Measurements from ENCODE around the gene TENM4.

DNA sequence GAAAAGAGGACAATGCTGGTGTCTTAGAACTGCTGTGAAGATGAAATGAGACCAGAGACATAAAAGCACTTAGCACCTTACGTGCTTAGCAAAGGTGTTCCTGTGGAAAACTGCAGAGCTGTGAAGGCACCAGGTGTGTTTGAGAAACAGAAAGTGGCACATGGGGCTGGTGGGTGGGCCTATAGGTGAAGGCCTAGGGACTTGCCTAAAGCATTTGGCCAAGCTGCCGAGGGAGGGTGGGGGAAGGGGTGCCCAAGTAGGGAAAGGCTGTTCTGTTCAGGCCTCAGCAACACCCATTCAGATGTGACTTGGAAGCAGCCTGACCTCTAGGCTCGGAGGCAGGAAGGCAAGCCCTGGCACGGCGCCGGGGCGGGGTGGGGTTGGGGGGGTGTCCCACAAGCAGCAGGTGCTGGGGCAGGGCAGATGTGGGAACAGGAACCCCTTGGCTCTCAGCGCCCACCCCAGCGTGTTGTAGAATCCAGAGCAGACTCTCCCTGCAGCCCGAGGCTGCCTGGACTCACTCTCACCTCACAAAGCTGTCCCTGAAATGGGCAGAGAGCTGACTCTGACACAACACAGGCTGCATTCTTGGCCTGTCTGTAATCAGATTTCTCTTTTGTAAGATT lies 499.5 kb downstream of the TENM4 start:
- TF ChIP-seq, protein P1, sequence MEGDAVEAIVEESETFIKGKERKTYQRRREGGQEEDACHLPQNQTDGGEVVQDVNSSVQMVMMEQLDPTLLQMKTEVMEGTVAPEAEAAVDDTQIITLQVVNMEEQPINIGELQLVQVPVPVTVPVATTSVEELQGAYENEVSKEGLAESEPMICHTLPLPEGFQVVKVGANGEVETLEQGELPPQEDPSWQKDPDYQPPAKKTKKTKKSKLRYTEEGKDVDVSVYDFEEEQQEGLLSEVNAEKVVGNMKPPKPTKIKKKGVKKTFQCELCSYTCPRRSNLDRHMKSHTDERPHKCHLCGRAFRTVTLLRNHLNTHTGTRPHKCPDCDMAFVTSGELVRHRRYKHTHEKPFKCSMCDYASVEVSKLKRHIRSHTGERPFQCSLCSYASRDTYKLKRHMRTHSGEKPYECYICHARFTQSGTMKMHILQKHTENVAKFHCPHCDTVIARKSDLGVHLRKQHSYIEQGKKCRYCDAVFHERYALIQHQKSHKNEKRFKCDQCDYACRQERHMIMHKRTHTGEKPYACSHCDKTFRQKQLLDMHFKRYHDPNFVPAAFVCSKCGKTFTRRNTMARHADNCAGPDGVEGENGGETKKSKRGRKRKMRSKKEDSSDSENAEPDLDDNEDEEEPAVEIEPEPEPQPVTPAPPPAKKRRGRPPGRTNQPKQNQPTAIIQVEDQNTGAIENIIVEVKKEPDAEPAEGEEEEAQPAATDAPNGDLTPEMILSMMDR (IDR thresholded peaks at IDR 0.05) = no peak
- TF ChIP-seq POLR2A (IDR thresholded peaks at IDR 0.05) = no peak
- TF ChIP-seq POLR2AphosphoS5 (IDR thresholded peaks at IDR 0.05) = no peak
- no peak for TF ChIP-seq EP300 (IDR thresholded peaks at IDR 0.05)
